ENCODE data around the gene LRRFIP1.
"Not testable (repeated sequence)": the region's sequence is repeated elsewhere in the genome, so short reads cannot be mapped to it uniquely, and the experiment has no call there.

Gene LRRFIP1

DNA sequence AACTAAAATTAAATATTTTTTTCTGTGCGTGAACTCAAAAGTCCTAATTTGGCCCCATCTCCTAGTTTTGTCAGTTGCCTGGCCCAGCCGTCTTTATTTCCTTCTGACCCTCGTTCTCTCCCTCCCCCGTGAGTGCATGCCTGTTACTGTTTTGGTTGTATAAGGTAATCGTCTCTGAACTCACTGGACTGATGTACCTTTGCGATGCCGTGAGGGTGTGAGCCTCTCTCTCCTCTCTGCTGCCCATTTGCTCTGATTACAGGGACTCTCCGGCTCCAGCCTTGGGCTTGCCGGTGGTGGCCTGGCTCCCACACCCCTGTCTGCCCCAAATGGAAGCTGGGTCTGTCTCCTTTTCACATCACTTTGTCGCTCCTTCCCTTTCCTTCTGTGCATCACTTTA, 104.7 kb downstream of the LRRFIP1 start:
- no peak for DNase-seq

DNA sequence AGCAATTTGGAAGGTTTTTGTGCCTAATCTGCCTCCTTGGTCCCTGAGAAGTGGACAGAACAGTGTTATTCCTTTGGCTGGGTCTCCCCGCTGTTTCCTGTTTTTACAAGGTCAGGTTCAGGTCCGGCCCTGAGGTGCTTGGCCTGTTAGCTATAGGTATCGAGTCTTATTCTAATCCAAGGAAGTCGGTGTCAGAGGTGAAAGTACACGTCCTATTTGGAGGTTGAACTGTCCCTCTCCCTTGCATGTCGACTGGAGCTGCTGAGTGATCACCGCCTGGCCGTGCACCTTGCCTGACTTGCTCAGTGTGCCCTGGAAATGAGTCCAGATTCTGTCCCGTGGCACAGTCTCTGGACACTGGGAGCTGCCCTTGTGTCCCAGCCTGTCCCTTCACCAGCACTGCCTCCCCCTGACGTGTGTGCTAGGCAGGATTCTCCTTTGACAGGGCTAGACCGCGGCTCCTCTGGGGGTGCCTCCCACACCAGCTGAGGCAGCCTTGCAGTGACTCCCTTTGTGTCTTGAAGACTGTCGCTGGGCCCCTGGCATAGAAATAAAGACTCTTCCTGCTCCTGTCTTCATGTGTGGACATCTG, 105.5 kb downstream of the LRRFIP1 start:
- DNase-seq = no peak

DNA sequence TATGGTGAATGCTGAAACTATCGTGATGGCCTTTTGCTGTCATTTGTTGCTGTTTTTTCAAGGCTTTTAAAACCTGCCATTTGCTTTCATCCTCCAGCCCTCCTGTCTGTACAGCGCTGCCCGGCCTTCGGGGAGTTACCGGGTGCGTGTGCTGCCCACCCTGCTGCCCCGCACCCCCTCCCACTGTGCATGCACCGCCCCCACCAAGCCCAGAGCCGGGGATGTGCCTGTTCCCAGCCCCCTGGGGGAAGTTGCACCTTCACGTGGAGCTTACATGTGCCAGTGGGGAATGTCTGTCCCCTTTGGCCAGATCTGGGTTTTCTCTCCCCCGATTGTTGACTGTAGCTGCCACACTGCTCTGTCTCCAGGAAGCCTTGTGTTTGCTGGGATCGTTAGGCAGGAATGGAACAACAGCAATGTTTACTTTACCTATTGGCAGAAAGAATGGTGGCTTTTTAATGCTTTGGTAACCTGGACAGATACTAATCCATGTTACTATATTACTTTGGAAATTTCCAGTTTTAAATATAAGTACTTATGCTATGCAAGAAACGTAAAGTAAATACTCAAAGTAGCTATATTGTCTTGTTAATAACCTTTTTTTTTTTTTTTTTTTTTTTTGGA, 106.4 kb downstream of the LRRFIP1 start:
- DNase-seq = no peak

DNA sequence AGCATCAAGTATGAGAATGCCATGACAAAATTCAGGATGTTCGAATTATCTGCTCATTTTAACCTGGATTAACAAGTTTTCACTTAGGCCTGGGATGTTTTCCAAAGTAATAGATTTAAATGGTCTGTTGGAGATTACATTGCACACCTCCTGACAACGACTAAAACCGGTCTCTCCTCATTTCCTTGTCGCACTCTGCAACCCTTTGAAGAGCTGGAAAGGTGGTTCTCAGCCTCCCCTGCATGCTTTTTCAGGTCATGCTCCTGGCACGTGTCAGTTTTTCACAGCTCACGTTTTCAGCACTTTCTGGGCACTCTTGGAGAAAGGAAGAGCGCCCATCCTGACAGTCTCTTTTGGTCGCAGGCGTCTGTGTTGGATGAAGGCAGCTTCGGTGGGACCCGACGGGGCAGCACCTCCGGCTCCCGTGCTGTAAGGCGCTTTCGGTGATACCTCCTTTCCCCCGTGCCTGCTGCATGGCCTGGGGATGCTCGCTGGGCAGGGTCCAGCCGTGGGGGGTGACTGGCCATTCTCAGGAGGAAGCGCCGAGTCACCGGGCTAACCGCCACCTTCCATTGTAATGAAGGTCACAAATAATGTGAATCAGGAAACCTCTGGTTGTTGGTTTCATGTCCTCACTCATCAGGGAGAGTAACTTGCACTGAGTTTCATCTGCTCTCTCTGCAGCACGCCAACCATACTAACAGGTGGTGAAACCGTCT, 107.7 kb downstream of the LRRFIP1 start:
- no peak for DNase-seq

DNA sequence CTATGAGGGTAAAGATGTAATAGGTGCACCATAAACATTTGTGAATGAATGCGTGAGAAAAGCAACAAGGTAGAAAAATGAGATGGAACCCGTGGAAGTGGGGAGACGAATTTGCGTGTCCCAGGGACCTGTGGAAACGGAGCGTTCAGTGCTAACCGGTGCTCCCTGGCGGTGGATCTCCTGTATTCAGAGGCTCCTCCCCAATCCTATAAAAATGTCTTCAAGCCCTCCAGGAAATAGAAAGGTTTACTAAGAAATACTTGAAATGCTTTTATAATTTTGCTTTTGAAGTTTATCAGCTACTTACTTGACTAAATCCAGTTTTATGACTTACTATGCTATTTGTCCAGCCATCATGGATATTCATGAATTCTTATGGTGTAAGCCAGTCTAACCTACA, 108.4 kb downstream of the LRRFIP1 start:
- no peak for DNase-seq

DNA sequence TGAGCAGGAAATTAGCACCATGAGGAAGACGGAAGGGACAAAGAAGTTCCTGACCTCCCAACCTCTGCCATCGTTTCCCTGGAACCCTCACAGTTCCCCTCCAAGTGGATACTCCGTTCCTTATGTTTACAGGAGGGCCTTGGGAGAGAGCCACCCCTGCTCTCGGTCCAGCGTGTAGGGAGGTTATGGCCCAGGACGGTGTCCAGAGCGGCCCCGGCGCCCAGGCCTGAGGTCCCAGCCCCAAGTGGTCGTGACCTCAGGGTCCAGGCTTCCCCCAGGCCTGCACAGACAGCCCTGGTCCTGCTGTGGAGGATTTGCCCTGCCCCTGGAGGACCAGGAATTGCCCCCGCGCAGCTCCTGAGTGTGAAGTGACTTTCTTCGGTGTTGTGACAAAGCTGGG, 109.4 kb downstream of the LRRFIP1 start:
- DNase-seq = no peak

DNA sequence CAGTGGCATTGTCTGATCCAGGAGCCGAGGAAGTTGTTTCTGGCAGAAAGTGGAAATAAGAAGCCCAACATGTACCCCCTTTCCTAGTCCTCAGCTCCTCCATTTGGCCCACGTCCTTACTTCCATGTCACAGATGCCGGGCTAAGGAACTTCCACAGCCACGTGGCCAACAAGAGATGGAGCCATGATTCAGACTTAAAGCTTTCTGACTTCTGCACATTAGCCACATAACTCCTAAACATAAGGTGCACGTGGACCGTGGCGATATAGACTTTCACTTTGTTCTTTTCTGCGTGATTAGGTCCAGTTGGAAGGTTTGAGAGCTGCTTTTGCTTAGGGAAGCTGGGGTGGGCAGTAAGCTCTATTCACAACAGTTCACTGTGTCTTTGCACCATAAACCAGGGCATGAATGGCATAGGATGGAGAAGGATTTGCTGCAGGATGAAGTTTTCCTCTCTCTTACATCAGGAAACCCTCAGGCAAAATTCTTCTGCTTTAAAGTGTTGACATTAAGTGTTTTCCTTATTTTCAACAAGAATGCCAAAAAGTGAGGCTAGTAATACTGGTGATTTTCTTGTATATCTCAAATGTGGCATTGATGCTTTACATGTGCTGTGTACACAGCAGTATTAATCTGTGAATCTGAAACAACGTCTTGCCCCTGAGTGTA, 109.9 kb downstream of the LRRFIP1 start:
- no peak for DNase-seq

DNA sequence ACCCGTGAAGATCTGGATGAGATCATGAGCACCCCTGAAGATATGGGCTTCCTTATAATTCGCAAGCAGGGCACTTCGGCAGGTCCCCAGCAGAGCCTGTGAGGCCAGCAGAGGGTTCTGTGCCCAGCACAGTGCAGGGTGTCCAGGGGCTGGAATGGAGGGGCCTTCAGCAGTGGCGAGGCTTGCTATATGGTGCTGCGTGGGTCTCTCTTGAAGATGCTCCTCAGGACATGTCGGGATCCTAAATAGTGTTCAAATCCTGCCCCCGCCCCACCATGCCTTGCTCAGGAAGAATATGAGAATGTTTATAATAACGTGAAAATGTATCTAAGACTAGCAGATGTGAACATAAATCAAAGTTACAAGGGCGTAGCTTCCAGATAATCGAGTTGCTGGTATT, 110.9 kb downstream of the LRRFIP1 start:
- no peak for DNase-seq

DNA sequence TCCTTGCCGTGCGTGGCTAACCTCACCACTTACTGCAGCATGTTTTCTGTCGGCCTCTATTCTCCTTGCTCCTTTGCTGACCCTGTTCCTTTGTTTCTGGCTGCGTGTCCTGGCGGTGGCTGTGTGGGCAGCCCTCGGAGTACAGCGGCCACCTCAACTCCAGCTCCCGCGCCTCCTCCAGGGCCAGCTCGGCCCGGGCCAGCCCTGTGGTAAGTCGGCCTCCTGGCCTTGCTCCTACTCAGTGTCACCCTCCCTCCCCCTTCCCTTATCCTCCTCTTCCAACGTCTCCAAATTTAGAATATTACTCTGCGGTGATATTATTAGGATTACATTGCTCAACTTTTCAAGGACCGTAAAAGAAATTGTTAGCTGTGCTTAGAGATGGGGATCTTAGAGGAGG, 111.7 kb downstream of the LRRFIP1 start:
- DNase-seq = no peak

DNA sequence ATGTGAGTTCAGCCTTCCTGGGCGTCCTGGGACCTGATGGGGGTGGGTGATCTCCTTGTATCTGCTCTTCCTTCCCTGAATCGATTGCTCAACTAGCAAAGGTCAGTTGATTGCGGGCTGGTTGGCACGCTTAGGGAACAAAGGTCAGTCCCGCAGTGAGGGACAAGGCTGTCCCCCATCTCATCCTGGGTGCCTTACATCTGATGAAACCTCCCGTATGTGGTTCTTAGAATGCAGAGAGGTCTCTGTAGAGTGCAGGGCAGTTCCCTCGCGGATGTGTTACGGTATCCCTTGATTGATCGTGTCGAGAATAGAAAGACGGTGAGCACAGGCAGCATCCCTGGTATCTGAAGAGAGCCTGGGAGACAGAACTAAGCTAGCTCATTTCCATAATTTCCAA, 114.8 kb downstream of the LRRFIP1 start:
- DNase-seq = no peak

DNA sequence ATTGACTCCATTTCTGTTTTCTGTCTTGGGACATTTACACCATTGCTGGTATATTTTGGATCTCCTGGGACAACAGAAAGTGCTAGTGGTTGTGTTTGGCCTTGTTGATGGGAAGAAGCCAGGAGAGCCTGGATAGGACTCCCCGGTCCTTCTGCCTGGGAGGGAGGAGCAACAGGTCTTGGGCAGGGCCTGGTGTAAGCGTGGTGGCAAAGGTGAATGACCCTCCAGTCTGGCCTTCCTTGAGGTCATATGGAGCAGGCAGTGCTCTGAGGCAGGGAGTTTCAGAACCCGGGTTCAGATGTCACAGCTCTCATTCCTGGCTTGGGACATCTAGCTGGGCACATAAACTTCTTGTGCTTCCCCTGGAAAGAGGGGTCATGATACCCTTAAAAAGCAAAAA, 115.2 kb downstream of the LRRFIP1 start:
- no peak for DNase-seq

DNA sequence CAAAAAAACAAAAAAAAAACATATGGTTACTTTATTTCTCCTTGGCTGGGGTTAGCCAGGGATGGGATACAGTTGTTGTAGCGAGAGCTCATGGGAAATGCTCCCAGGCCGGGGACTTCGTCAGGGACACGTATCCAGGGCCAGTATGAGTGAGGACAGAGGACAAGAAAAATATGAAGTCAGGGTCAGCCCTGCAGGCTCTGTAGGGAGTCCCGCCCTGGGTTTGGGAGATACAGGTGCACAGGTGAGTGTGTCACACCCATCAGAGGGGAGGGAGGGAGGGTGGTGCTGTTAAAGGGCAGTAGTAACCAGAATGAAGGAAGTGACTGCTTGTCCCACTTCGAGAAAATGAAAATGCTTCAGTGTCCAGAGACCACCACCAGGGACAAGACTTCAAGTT, 115.6 kb downstream of the LRRFIP1 start:
- no peak for DNase-seq

DNA sequence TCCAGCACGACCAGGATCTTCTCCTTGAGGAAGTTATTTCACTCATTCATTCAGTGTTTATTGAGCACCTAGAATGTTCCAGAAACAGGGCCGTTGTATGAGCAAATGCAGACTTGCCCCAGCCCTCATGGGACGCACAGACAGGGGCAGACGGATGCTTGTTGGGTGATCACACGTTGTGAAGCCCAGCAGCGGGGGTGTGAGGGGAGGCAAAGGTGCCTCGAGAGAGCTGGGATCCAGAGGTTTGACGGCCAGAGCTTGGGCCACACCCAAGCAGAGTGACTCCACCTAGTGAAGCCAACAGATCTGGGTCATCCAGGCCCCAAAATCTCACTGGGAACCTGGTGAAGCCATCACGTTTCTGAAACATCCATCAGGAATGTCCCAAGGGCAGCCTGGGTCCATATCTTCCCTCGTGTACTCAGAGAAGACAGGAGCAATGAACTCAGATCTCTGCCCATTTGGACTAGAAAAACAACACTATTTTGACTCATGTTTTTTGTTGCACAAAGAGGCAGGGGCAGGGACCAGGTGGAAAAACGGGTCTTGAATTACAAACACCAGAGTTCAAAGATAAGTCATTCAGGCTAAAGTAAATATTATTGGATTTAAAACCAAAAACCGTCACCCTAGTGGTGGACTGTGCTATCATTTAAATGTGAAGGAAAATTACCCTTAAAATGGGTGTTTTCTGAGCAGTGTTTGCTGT, 116.3 kb downstream of the LRRFIP1 start:
- no peak for DNase-seq

DNA sequence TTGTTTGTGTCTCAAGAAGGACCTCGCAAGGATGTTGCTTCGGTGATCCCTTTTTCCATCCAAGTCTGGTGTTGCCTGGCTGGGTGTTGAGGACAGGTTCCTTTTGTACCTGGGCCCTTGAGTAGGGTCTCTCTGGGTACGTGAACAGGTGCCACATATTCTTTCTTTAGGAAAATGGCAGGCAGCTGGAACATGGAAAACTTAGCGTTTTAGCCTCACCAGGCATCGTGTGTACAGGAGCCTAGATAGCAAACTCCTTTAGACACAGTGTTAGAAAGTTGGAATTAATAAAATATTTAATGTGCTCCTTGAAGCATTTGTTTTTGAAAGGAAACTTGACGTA, 116.9 kb downstream of the LRRFIP1 start:
- DNase-seq = no peak

DNA sequence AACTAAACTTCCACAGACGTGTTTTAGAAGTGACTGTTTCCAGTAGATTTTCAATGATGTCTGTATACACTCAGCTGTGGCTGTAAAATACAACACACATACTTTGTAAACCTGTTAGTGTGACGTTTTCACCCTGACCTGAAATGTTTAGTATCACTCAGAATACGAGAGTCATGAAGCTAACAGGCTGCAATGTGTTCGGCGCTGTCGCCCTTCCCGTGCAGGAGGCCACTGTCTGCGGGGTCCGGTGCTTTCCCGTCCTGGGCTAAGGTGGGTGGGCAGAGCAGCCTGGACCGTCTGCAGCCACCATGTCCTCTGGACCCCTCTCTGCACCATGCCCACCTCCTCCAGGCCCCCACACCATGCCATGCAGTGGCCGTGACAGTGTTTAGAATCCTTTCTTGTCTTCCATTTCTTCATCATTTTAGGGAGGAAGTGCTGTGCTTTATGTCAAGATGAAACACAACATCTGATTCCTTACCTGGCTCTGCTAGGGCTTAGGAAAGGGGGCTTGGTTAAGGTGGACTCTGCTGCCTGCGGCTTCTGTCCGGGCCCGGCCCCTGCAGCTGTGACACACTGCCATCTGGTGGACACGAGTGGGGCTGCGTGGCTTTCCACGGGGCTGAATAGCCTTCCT, 117.3 kb downstream of the LRRFIP1 start:
- DNase-seq = peak; percentile 50 to 75 (median 66)

DNA sequence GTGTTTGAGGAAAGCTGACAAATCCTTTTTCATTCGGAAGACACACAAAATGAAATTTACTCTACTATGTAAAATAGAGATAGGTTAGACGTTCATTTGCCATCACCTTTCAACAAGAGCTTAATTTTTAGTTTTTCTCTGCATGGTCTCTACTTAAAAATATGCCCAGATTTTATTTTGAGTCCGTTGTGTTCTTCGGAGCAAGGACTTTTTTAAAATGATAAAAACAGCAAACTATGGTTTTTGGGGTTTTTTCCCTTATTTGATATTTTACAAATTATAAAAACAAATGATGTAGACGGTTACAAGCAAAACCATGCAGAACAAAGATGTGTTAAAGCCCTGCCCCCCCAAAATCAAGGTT, 117.8 kb downstream of the LRRFIP1 start:
- no peak for DNase-seq

DNA sequence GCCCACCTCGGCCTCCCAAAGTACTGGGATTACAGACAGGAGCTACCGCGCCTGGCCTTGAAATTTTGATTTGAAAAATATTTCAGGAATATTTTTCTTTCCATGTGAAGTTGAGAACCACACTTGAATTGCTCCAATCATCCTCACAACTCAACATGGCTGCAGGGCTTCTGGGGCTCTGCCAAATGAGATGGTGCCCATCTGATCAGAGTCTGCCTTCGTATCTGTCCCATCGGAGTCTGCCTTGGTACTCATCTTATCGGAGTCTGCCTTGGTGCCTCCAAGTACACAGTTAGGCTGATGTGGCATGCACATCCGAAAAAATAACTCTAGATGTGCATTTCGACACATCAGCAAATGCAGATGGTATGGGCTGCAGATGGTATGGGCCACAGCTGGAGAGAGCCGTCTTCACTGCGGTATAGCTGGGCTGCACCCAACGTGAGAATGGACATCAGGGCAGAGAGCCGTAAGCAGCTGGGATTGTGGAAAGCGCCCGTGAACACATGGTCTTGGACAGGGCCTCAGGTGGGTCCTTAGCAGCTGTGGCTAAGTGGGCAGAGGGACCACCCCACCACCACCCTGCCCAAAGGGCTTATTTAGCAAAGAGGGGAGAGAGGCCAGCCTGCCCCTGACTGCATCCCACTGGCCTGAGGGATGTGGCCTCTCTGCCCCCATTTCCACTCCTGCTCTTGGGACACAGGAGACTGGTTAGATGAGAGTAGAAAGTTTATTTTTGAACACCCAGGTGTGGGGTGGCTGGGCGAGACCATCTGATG, 119.1 kb downstream of the LRRFIP1 start:
- no peak for DNase-seq

DNA sequence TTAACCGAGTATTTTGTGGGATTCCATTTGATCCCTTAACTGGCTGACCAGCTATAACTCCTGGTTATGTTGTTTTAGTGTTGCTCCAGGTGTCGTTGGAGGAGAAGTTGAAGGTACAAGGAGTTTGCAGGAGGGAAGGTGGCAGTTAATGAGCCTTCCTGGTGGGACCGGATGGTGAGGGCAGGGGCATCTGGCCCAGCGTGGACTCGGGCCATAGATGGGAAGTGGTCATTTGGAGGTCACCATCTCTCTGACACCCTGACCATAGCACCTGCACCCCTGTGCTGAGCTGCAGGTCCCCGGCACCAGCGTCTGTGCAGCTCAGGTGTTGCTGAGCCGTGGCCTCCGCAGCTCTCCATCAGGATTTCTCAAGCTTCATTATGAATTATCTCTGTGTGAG, 119.8 kb downstream of the LRRFIP1 start:
- no peak for DNase-seq

DNA sequence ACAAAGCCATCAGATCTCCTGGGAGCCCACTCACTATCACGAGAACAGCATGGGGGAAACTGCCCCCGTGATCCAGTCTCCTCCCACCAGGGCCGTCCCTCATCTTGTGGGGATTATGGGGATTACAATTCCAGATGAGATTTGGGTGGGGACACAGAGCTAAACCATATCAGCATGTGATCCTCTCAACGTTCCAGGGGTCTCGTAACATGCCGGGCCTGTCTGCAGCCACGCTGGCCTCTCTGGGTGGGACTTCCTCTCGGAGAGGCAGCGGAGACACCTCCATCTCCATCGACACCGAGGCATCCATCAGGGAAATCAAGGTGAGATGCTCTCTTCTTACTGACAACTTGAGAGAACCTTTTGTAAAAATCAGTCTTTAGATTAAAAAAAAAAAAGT, 121.6 kb downstream of the LRRFIP1 start:
- DNase-seq = no peak

DNA sequence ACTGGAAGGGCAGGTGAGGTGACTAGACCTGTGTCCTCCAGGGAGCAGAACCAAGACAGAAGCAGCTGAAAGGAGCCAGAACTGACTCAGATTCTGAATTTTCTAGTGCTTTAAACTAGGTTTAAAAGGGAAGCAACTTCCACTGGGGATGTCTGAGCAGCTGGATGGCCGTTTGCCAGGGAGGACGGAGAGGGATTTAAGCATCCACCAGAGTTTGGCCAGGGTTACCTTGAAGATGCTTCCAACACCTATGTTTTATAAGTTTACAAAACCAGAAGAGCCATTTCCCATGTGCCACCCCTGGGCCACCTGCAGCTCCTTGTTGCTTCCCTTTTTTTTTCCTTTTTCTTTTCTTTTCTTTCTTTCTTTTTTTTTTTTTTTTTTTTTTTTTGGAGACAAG, 122.6 kb downstream of the LRRFIP1 start:
- DNase-seq = no peak

DNA sequence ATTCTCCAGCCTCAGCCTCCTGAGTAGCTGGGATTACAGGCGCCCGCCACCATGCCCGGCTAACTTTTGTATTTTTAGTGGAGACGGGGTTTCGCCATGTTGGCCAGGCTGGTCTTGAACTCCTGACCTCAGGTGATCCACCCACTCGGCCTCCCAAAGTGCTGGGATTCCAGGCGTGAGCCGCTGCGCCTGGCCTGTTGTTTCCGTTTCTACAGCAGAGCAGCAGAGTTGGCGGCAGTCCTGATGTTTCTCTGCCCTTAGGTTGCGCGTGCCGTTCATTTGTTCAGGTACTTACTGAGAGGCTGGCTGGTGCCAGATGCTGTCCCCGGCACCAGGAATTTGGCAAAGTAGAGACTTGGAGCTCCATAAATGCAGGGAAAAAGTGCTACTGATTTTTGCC, 123.1 kb downstream of the LRRFIP1 start:
- not testable (repeated sequence) for DNase-seq

DNA sequence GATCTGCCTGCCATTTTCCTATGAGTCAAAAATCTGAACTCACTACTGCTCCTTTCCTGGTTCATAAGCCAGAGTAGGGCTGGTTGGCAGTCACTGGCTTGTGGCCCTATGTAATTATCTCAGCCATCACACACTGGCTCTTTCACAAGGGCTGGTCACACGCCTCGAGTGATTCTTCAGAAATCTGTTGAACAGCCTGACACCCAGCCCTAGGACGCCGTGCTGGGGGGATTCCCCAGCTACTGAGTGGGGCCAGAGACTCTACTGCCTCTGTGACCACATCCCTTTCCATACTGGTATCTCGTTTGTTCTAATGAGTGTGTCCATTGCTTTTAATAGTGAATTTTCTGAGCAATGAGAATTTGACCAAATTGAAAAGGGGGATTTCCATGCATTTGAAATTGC, 125.4 kb downstream of the LRRFIP1 start:
- no peak for DNase-seq

Data from activated CD4-positive, CD25-positive, alpha-beta regulatory T cell (primary cell).